ENCODE measurements around the gene MYO1D.

MYO1D gene

GRCh38 chr17:32877164-32877764 is 340 bp upstream of the MYO1D start:
- Histone ChIP-seq H3K9me3 (ENCODE audit: insufficient read depth, low read length) (no peaks in the 10 kb centered on the region), H3K27ac (ENCODE audit: low read length) (peak overlapping the region; percentile 69), H4K20me1 (ENCODE audit: insufficient read depth, low read length) (peaks cover 32% of the 10 kb centered on the region), H3K36me3 (replicated peaks; ENCODE audit: low read depth, low read length) (peaks cover 10% of the 10 kb centered on the region), H3K27me3 (ENCODE audit: low read depth, low read length) (no peaks in the 10 kb centered on the region), H3K4me1 (ENCODE audit: low read length) (peaks cover 31% of the 10 kb centered on the region), H3K4me3 (ENCODE audit: low read length) (peak overlapping the region; percentile 82), H2AFZ (ENCODE audit: low read depth, low read length) (peak overlapping the region; percentile 99), H3K4me2 (ENCODE audit: low read length) (peak overlapping the region; percentile 97), H3K9ac (ENCODE audit: low read length) (peak overlapping the region; percentile 77), H3K79me2 (ENCODE audit: low read length) (peaks cover 44% of the 10 kb centered on the region)
- TF ChIP-seq EZH2phosphoT487 (IDR thresholded peaks at IDR 0.05; ENCODE audit: low read depth) (no peak), CTCF (IDR thresholded peaks at IDR 0.05; ENCODE audit: low read depth, low read length) (peak; percentile 74)

GRCh38 chr17:32875923-32876416 is 954 bp downstream of the MYO1D start:
- Histone ChIP-seq H3K9me3 (ENCODE audit: insufficient read depth, low read length) (no peaks in the 10 kb centered on the region), H3K36me3 (replicated peaks; ENCODE audit: low read depth, low read length) (peaks cover 14% of the 10 kb centered on the region), H3K4me1 (ENCODE audit: low read length) (peaks cover 30% of the 10 kb centered on the region), H3K27ac (ENCODE audit: low read length) (no peak overlapping the region), H2AFZ (ENCODE audit: low read depth, low read length) (no peak overlapping the region), H3K27me3 (ENCODE audit: low read depth, low read length) (no peaks in the 10 kb centered on the region), H3K9ac (ENCODE audit: low read length) (peak overlapping the region; percentile 75), H4K20me1 (ENCODE audit: insufficient read depth, low read length) (peaks cover 42% of the 10 kb centered on the region), H3K4me2 (ENCODE audit: low read length) (peak overlapping the region; percentile 84), H3K4me3 (ENCODE audit: low read length) (peak overlapping the region; percentile 79), H3K79me2 (ENCODE audit: low read length) (peaks cover 57% of the 10 kb centered on the region)
- no peak for TF ChIP-seq EZH2phosphoT487 (IDR thresholded peaks at IDR 0.05; ENCODE audit: low read depth)
- no peak for TF ChIP-seq CTCF (IDR thresholded peaks at IDR 0.05; ENCODE audit: low read depth, low read length)

- TF ChIP-seq CTCF (IDR thresholded peaks at IDR 0.05; ENCODE audit: low read depth, low read length), result no peak
- TF ChIP-seq EZH2phosphoT487 (IDR thresholded peaks at IDR 0.05; ENCODE audit: low read depth), result no peak
- H2AFZ ChIP-seq (ENCODE audit: low read depth, low read length), result no peak overlapping the region
- peak overlapping the region; percentile 84 for H3K4me2 ChIP-seq (ENCODE audit: low read length)
- no peaks in the 10 kb centered on the region for H3K27me3 ChIP-seq (ENCODE audit: low read depth, low read length)
- no peaks in the 10 kb centered on the region for H3K9me3 ChIP-seq (ENCODE audit: insufficient read depth, low read length)
- H3K9ac ChIP-seq (ENCODE audit: low read length), result peak overlapping the region; percentile 75
- peak overlapping the region; percentile 79 for H3K4me3 ChIP-seq (ENCODE audit: low read length)
- peaks cover 63% of the 10 kb centered on the region for H3K79me2 ChIP-seq (ENCODE audit: low read length)
- H3K4me1 ChIP-seq (ENCODE audit: low read length), result peaks cover 25% of the 10 kb centered on the region
- H4K20me1 ChIP-seq (ENCODE audit: insufficient read depth, low read length), result peaks cover 48% of the 10 kb centered on the region
- peaks cover 14% of the 10 kb centered on the region for H3K36me3 ChIP-seq (replicated peaks; ENCODE audit: low read depth, low read length)
- no peak overlapping the region for H3K27ac ChIP-seq (ENCODE audit: low read length)
Measured at GRCh38 chr17:32875230-32875917, 1.6 kb downstream of the MYO1D start.

GRCh38 chr17:32873114-32873513 is 3.8 kb downstream of the MYO1D start:
- Histone ChIP-seq H3K4me3 (ENCODE audit: low read length) (no peak overlapping the region), H4K20me1 (ENCODE audit: insufficient read depth, low read length) (peaks cover 61% of the 10 kb centered on the region), H3K4me1 (ENCODE audit: low read length) (peaks cover 23% of the 10 kb centered on the region), H3K9ac (ENCODE audit: low read length) (no peak overlapping the region), H3K27ac (ENCODE audit: low read length) (no peak overlapping the region), H3K27me3 (ENCODE audit: low read depth, low read length) (no peaks in the 10 kb centered on the region), H2AFZ (ENCODE audit: low read depth, low read length) (no peak overlapping the region), H3K79me2 (ENCODE audit: low read length) (peaks cover 86% of the 10 kb centered on the region), H3K36me3 (replicated peaks; ENCODE audit: low read depth, low read length) (peaks cover 14% of the 10 kb centered on the region), H3K9me3 (ENCODE audit: insufficient read depth, low read length) (no peaks in the 10 kb centered on the region), H3K4me2 (ENCODE audit: low read length) (no peak overlapping the region)
- TF ChIP-seq CTCF (IDR thresholded peaks at IDR 0.05; ENCODE audit: low read depth, low read length), result no peak
- no peak for TF ChIP-seq EZH2phosphoT487 (IDR thresholded peaks at IDR 0.05; ENCODE audit: low read depth)

All from OCI-LY3 (cell line).